GM21723 (cell line): ENCODE data around the gene SLC30A2.
"Not testable (repeated sequence)": the region's sequence is repeated elsewhere in the genome, so short reads cannot be mapped to it uniquely, and the experiment has no call there.

Source experiments
- ATAC-seq: cut with Tn5 transposase; IDR thresholded peaks from one replicate; pipeline ENCODE4 v1.9.1; 2021; ENCODE audit warnings: mild to moderate bottlenecking, moderate library complexity; ENCODE audit not compliant: unreplicated experiment

The SLC30A2 gene

GRCh38 chr1:26045722-26046245, at the start of gene SLC30A2:
Gene SLC30A2 (minus strand): TSS chr1:26046118. CDS start chr1:26045896, 222 bp downstream.
- no peak for ATAC-seq

GRCh38 chr1:26094677-26095383, 48.9 kb upstream of the SLC30A2 start:
- no peak for ATAC-seq

- no peak for ATAC-seq
Observed at GRCh38 chr1:26094076-26094669, 48.3 kb upstream of the SLC30A2 start.

GRCh38 chr1:26093569-26093968, 47.7 kb upstream of the SLC30A2 start:
- not testable (repeated sequence) for ATAC-seq

GRCh38 chr1:26092422-26092821, 46.5 kb upstream of the SLC30A2 start:
- no peak for ATAC-seq

GRCh38 chr1:26090893-26091292, 45.0 kb upstream of the SLC30A2 start:
- ATAC-seq, result no peak

GRCh38 chr1:26089125-26089524, 43.2 kb upstream of the SLC30A2 start:
- ATAC-seq, result no peak

- no peak for ATAC-seq
Observed at GRCh38 chr1:26084844-26085243, 38.9 kb upstream of the SLC30A2 start.

GRCh38 chr1:26084091-26084561, 38.2 kb upstream of the SLC30A2 start:
- no peak for ATAC-seq

GRCh38 chr1:26083208-26083607, 37.3 kb upstream of the SLC30A2 start:
- no peak for ATAC-seq

- no peak for ATAC-seq
Observed at GRCh38 chr1:26082020-26082350, 36.1 kb upstream of the SLC30A2 start.

- ATAC-seq, result no peak
Observed at GRCh38 chr1:26081267-26082019, 35.5 kb upstream of the SLC30A2 start.

- no peak for ATAC-seq
Observed at GRCh38 chr1:26079960-26080814, 34.3 kb upstream of the SLC30A2 start.

GRCh38 chr1:26079178-26079563, 33.3 kb upstream of the SLC30A2 start:
- ATAC-seq, result no peak

- no peak for ATAC-seq
Observed at GRCh38 chr1:26078286-26079177, 32.6 kb upstream of the SLC30A2 start.

- no peak for ATAC-seq
Observed at GRCh38 chr1:26077524-26077923, 31.6 kb upstream of the SLC30A2 start.

- ATAC-seq, result no peak
Observed at GRCh38 chr1:26075421-26076144, 29.7 kb upstream of the SLC30A2 start.

GRCh38 chr1:26072305-26072704, 26.4 kb upstream of the SLC30A2 start:
- ATAC-seq, result no peak

GRCh38 chr1:26070963-26071342, 25.0 kb upstream of the SLC30A2 start:
- no peak for ATAC-seq
